ENCODE data around the gene MYB.

MYB gene

DNA sequence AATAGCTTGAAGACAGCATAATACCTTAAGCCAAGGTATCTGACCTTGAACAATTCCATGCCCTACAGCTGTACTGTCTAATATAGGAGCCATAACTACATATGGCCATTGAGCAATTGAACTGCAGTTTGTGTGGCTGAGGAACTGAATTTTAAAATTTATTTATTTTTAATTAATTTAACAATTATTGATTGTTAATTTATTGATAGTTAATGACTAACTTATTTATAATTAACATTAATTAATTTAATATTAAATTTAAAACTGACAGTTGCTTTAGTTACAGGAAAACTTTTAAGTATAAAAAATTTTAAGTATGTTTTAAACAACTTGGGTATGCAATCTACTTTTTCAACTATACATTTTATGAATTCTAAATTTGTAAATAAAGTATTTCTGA, 12.3 kb upstream of the MYB start:
- H3K4me2 ChIP-seq = no peak overlapping the region
- no peak overlapping the region for H3K9ac ChIP-seq
- no peak overlapping the region for H3K4me3 ChIP-seq (IDR thresholded peaks at IDR 0.05; ENCODE audit: insufficient read depth, low read depth, low read length)
- no peak overlapping the region for H3K27ac ChIP-seq
- H2AFZ ChIP-seq (ENCODE audit: low read depth) = no peak overlapping the region
- no peaks in the 10 kb centered on the region for H3K79me2 ChIP-seq (ENCODE audit: insufficient read depth, low read depth)
- no peaks in the 10 kb centered on the region for H3K27me3 ChIP-seq (ENCODE audit: insufficient read depth, low read depth)
- H3K4me1 ChIP-seq (ENCODE audit: low read depth, poor library complexity, severe bottlenecking) = peaks cover 7% of the 10 kb centered on the region
- TF ChIP-seq, protein P1, sequence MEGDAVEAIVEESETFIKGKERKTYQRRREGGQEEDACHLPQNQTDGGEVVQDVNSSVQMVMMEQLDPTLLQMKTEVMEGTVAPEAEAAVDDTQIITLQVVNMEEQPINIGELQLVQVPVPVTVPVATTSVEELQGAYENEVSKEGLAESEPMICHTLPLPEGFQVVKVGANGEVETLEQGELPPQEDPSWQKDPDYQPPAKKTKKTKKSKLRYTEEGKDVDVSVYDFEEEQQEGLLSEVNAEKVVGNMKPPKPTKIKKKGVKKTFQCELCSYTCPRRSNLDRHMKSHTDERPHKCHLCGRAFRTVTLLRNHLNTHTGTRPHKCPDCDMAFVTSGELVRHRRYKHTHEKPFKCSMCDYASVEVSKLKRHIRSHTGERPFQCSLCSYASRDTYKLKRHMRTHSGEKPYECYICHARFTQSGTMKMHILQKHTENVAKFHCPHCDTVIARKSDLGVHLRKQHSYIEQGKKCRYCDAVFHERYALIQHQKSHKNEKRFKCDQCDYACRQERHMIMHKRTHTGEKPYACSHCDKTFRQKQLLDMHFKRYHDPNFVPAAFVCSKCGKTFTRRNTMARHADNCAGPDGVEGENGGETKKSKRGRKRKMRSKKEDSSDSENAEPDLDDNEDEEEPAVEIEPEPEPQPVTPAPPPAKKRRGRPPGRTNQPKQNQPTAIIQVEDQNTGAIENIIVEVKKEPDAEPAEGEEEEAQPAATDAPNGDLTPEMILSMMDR (conservative IDR thresholded peaks at IDR 0.05; ENCODE audit: low read depth, low read length) = no peak
- no peaks in the 10 kb centered on the region for H3K36me3 ChIP-seq (ENCODE audit: insufficient read depth)
- H4K20me1 ChIP-seq (ENCODE audit: insufficient read depth) = no peaks in the 10 kb centered on the region

DNA sequence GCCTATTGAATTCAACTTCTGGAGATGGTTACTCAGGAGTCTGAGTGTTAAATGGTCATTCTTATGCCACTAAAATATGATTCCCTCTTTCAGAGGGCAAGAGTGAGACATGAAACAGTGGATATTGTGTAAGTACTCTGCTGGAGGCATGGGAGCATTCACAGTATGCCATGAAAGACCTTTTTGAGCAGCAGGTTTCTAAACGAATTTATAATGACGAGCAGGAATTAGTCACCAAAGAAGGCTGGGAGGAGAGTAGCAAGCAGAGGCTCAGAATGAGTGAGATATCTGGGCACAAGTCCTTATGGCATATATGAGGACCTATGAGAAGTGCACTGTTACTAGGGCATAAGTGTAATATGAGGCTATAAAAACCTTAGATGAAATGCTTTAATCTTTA, 10.9 kb upstream of the MYB start:
- Histone ChIP-seq H3K4me1 (ENCODE audit: low read depth, poor library complexity, severe bottlenecking) (no peaks in the 10 kb centered on the region), H3K27me3 (ENCODE audit: insufficient read depth, low read depth) (no peaks in the 10 kb centered on the region), H3K9ac (no peak overlapping the region), H3K4me2 (no peak overlapping the region), H3K36me3 (ENCODE audit: insufficient read depth) (no peaks in the 10 kb centered on the region), H3K4me3 (IDR thresholded peaks at IDR 0.05; ENCODE audit: insufficient read depth, low read depth, low read length) (no peak overlapping the region), H4K20me1 (ENCODE audit: insufficient read depth) (no peaks in the 10 kb centered on the region), H3K27ac (no peak overlapping the region), H3K79me2 (ENCODE audit: insufficient read depth, low read depth) (no peaks in the 10 kb centered on the region), H2AFZ (ENCODE audit: low read depth) (no peak overlapping the region)
- TF ChIP-seq, protein P1 (conservative IDR thresholded peaks at IDR 0.05; ENCODE audit: low read depth, low read length) = no peak

- Histone ChIP-seq H3K4me2 (no peak overlapping the region), H4K20me1 (ENCODE audit: insufficient read depth) (no peaks in the 10 kb centered on the region), H3K9ac (no peak overlapping the region), H3K4me1 (ENCODE audit: low read depth, poor library complexity, severe bottlenecking) (no peaks in the 10 kb centered on the region), H3K79me2 (ENCODE audit: insufficient read depth, low read depth) (no peaks in the 10 kb centered on the region), H3K27ac (no peak overlapping the region), H3K36me3 (ENCODE audit: insufficient read depth) (no peaks in the 10 kb centered on the region), H3K4me3 (IDR thresholded peaks at IDR 0.05; ENCODE audit: insufficient read depth, low read depth, low read length) (no peak overlapping the region), H2AFZ (ENCODE audit: low read depth) (no peak overlapping the region), H3K27me3 (ENCODE audit: insufficient read depth, low read depth) (no peaks in the 10 kb centered on the region)
- TF ChIP-seq, protein P1 (conservative IDR thresholded peaks at IDR 0.05; ENCODE audit: low read depth, low read length) = no peak
Measured at GRCh38 chr6:135170849-135171248, 10.3 kb upstream of the MYB start.

GRCh38 chr6:135173242-135173988, 7.7 kb upstream of the MYB start:
- H4K20me1 ChIP-seq (ENCODE audit: insufficient read depth) = no peaks in the 10 kb centered on the region
- H3K79me2 ChIP-seq (ENCODE audit: insufficient read depth, low read depth) = no peaks in the 10 kb centered on the region
- no peak overlapping the region for H2AFZ ChIP-seq (ENCODE audit: low read depth)
- no peaks in the 10 kb centered on the region for H3K36me3 ChIP-seq (ENCODE audit: insufficient read depth)
- TF ChIP-seq, protein P1 (conservative IDR thresholded peaks at IDR 0.05; ENCODE audit: low read depth, low read length) = no peak
- no peak overlapping the region for H3K9ac ChIP-seq
- no peaks in the 10 kb centered on the region for H3K4me1 ChIP-seq (ENCODE audit: low read depth, poor library complexity, severe bottlenecking)
- H3K27me3 ChIP-seq (ENCODE audit: insufficient read depth, low read depth) = no peaks in the 10 kb centered on the region
- no peak overlapping the region for H3K4me3 ChIP-seq (IDR thresholded peaks at IDR 0.05; ENCODE audit: insufficient read depth, low read depth, low read length)
- H3K4me2 ChIP-seq = no peak overlapping the region
- H3K27ac ChIP-seq = no peak overlapping the region

All from KMS-11 (cell line).